IMR-90 (cell line): ENCODE measurements around the gene BTBD18.
A peak's percentile ranks its signal among the peaks of the same experiment; 100 is the strongest.

Source experiments
- BHLHE40 ChIP-seq: fragments of 150-350 bp; IDR thresholded peaks from 2 replicates; pipeline ENCODE4 v1.6.1; 2016; ENCODE audit warnings: mild to moderate bottlenecking, low read depth, low read length
- CTCF ChIP-seq: conservative IDR thresholded peaks from 2 replicates; pipeline ENCODE4 v1.5.1; 2012; ENCODE audit warnings: mild to moderate bottlenecking, low read depth, low read length, improper control_type of control experiment
- FOS ChIP-seq: fragments of 150-350 bp; IDR thresholded peaks from 2 replicates; pipeline ENCODE4 v1.6.1; 2016; ENCODE audit warnings: low read depth, low read length
- MAFK ChIP-seq: IDR thresholded peaks from 2 replicates; pipeline ENCODE4 v1.6.1; 2012; ENCODE audit warnings: low read depth, low read length, improper control_type of control experiment
- MAZ ChIP-seq: IDR thresholded peaks from 2 replicates; pipeline ENCODE4 v1.6.1; 2012; ENCODE audit warnings: low read depth, mild to moderate bottlenecking, low read length, improper control_type of control experiment, moderate library complexity, borderline replicate concordance
- MXI1 ChIP-seq: IDR thresholded peaks from 2 replicates; pipeline ENCODE4 v1.6.1; 2012; ENCODE audit warnings: low read depth, mild to moderate bottlenecking, low read length, moderate library complexity, borderline replicate concordance
- NFE2L2 ChIP-seq: fragments of 150-350 bp; IDR thresholded peaks from 2 replicates; pipeline ENCODE4 v1.6.1; 2016; ENCODE audit warnings: low read depth, mild to moderate bottlenecking, low read length
- POLR2A ChIP-seq: IDR thresholded peaks from 2 replicates; pipeline ENCODE4 v1.6.1; 2012; ENCODE audit warnings: mild to moderate bottlenecking, low read depth, low read length
- RAD21 ChIP-seq: IDR thresholded peaks from 2 replicates; pipeline ENCODE4 v1.6.1; 2012; ENCODE audit warnings: low read length, improper control_type of control experiment
- RFX5 ChIP-seq: IDR thresholded peaks from 2 replicates; pipeline ENCODE4 v1.8.0; 2012; ENCODE audit warnings: low read depth, mild to moderate bottlenecking, low read length, moderate library complexity
- SMC3 ChIP-seq: fragments of 150-350 bp; IDR thresholded peaks from 2 replicates; pipeline ENCODE4 v1.6.1; 2016; ENCODE audit warnings: low read depth, mild to moderate bottlenecking, antibody characterized with exemption, low read length, moderate library complexity
- USF2 ChIP-seq: fragments of 150-350 bp; IDR thresholded peaks from 2 replicates; pipeline ENCODE4 v1.6.1; 2017; ENCODE audit warnings: mild to moderate bottlenecking, antibody characterized with exemption, low read length, low read depth
- TF ChIP-seq, protein P1 (sequence below): fragments of 150-350 bp; IDR thresholded peaks from 2 replicates; pipeline ENCODE4 v1.6.1; 2016; ENCODE audit warnings: low read depth, mild to moderate bottlenecking, low read length, moderate library complexity, borderline replicate concordance

- TF ChIP-seq CTCF = peak; percentile 58
- no peak for TF ChIP-seq MAZ
- no peak for TF ChIP-seq RFX5
- no peak for TF ChIP-seq USF2
- peak; percentile 64 for TF ChIP-seq RAD21
- TF ChIP-seq POLR2A = no peak
- TF ChIP-seq, protein P1, sequence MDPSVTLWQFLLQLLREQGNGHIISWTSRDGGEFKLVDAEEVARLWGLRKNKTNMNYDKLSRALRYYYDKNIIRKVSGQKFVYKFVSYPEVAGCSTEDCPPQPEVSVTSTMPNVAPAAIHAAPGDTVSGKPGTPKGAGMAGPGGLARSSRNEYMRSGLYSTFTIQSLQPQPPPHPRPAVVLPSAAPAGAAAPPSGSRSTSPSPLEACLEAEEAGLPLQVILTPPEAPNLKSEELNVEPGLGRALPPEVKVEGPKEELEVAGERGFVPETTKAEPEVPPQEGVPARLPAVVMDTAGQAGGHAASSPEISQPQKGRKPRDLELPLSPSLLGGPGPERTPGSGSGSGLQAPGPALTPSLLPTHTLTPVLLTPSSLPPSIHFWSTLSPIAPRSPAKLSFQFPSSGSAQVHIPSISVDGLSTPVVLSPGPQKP = no peak
- TF ChIP-seq SMC3 = peak; percentile 70
- no peak for TF ChIP-seq BHLHE40
- no peak for TF ChIP-seq FOS
- no peak for TF ChIP-seq MAFK
- TF ChIP-seq MXI1 = no peak
- no peak for TF ChIP-seq NFE2L2
These were observed at the start of gene BTBD18 for GRCh38 chr11:57751676-57752253.
